Astrocyte of the spinal cord (primary cell): ENCODE results near the gene KCNG2.

ENCODE experiments used
- DNase-seq: peaks from one replicate; pipeline ENCODE4 v3.0.0; 2011; ENCODE audit warnings: low read depth, low spot score
- H3K4me3 ChIP-seq: 2 replicates; pipeline ENCODE4 v1.5.1; 2011; ENCODE audit warnings: low read depth, mild to moderate bottlenecking, low read length, moderate library complexity
- in situ Hi-C: cut with HindIII; loops from 2 replicates; pipeline ENCODE4 v1.10.0; 2017; ENCODE audit warnings: low sequenced_read_pairs
- TF ChIP-seq, protein P1 (sequence below): IDR thresholded peaks from 2 replicates; pipeline ENCODE4 v1.5.1; 2012; ENCODE audit warnings: low read depth, mild to moderate bottlenecking, low read length, inconsistent platforms

The KCNG2 gene

DNA sequence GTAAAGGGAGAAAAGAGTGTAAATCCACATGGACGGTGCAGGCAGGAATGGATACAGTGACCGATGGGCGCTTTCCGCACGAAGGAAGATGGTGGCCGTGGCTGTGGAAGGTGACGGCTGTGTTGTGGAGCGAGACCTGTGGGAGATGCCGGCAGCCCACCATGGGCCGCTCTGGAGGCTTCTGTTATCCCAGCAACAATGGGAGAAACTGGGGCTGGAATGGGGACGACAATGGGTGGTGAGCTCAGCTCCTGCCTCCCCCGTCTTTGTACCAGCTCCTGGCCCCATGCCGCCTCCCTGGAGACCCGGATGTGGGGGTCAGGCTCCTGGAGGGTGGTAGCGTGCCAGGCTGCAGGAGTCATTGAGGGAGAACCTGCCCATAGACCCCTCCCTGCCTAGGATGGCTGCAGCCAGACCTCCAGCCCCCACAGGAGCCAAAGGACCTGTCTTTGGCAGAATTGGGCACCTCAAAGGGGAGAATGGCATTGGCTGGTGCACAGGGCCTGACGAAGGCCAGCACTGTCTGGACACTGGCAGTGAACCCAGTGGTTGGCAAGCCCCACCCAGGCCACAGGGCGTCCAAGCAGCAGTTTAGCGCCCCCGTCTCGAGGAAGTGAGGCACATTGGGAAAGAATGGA, 81.1 kb downstream of the KCNG2 start:
- DNase-seq: no peak
- H3K4me3 ChIP-seq: no peak overlapping the region
- in situ Hi-C loops: no loop called here
- TF ChIP-seq, protein P1, sequence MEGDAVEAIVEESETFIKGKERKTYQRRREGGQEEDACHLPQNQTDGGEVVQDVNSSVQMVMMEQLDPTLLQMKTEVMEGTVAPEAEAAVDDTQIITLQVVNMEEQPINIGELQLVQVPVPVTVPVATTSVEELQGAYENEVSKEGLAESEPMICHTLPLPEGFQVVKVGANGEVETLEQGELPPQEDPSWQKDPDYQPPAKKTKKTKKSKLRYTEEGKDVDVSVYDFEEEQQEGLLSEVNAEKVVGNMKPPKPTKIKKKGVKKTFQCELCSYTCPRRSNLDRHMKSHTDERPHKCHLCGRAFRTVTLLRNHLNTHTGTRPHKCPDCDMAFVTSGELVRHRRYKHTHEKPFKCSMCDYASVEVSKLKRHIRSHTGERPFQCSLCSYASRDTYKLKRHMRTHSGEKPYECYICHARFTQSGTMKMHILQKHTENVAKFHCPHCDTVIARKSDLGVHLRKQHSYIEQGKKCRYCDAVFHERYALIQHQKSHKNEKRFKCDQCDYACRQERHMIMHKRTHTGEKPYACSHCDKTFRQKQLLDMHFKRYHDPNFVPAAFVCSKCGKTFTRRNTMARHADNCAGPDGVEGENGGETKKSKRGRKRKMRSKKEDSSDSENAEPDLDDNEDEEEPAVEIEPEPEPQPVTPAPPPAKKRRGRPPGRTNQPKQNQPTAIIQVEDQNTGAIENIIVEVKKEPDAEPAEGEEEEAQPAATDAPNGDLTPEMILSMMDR: no peak

DNA sequence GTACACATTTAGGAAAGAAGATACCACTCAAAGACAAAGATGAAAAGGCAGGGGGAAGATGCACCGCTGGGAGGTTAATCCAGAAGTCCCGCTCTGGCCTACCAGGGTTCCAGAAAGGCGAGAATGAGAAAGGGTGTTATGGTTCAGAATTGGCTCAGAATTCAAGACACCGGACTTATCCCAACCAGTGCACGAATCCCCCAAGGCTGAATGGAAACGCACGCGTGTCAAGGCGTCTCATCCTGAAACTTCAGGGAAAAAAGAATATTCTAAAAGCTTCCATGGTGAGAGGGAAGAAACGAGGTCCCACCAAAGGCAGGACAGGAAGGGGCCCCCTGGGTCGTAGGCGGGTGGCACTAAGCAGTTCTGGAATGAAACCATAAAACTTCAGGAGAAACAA, 81.8 kb downstream of the KCNG2 start:
- in situ Hi-C loops: no loop called here
- TF ChIP-seq, protein P1: no peak
- H3K4me3 ChIP-seq: no peak overlapping the region
- no peak for DNase-seq

DNA sequence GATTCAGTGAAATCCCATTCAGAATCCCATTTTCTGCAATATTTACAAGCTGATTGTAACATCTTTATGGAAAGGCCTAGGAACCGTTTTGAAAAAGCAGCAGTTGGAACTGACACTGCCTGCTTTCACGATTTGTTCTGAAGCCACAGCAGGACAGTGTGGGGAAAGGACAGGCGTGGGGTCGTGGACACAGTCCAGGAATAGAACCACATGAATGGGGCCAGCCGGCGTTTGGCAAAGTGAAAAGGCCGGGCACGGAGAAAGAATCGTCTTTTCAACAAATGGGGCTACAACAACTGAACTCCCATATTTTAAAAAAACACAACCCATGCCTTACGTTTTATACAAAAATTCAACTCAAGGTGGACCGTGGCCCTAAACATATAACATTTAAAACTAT, 84.0 kb downstream of the KCNG2 start:
- TF ChIP-seq, protein P1: no peak
- in situ Hi-C loops: no loop called here
- DNase-seq: no peak
- no peak overlapping the region for H3K4me3 ChIP-seq

GRCh38 chr18:79882522-79883241, 84.9 kb downstream of the KCNG2 start:
- TF ChIP-seq, protein P1: no peak
- no peak for DNase-seq
- H3K4me3 ChIP-seq: no peak overlapping the region
- in situ Hi-C loops: no loop called here

GRCh38 chr18:79883461-79884293, 85.9 kb downstream of the KCNG2 start:
- TF ChIP-seq, protein P1: no peak
- DNase-seq: no peak
- H3K4me3 ChIP-seq: no peak overlapping the region
- in situ Hi-C loops: no loop called here

GRCh38 chr18:79884294-79884962, 86.7 kb downstream of the KCNG2 start:
- H3K4me3 ChIP-seq: no peak overlapping the region
- in situ Hi-C loops: no loop called here
- no peak for DNase-seq
- TF ChIP-seq, protein P1: no peak
